ENCODE results near the gene STX11. TPM values are rescaled to one million over a fixed set of nuclear protein-coding genes. Genes with fewer than 3 reads are reported as not detected.

The STX11 gene
- polyA plus RNA-seq, 1 donor (not counting 4 experiments of a cell fraction or from before 2014, with no cell fraction given): 0.28 TPM

- H4K20me1 ChIP-seq (ENCODE audit: control insufficient read depth, extremely low read depth, insufficient read depth, low read length): no peaks in the 10 kb centered on the region
- H3K36me3 ChIP-seq (ENCODE audit: control insufficient read depth in 2 of 2, extremely low read depth in 1 of 2, insufficient read depth in 2 of 2, low read length in 2 of 2): no peaks in the 10 kb centered on the region
- H2AFZ ChIP-seq (ENCODE audit: control insufficient read depth, low read length): peak overlapping the region; percentile 100
- no peak overlapping the region for H3K4me3 ChIP-seq (ENCODE audit: control insufficient read depth in 2 of 3, extremely low read depth in 1 of 3, insufficient read depth in 2 of 3, low read depth in 1 of 3, low read length in 3 of 3)
- no peaks in the 10 kb centered on the region for H3K79me2 ChIP-seq (ENCODE audit: control insufficient read depth, insufficient read depth, low read length)
- TF ChIP-seq EZH2 (IDR thresholded peaks at IDR 0.05; ENCODE audit: low read length) (no peak), CTCF (optimal IDR thresholded peaks at IDR 0.05 in 1 of 3, IDR thresholded peaks at IDR 0.05 in 1 of 3, conservative IDR thresholded peaks at IDR 0.05 in 1 of 3; ENCODE audit: extremely low read depth in 1 of 3, insufficient read depth in 2 of 3, low read length in 3 of 3) (no peak)
- no peak for DNase-seq (ENCODE audit: low read depth, low spot score)
- H3K9ac ChIP-seq (ENCODE audit: control insufficient read depth, extremely low read depth, insufficient read depth, low read length): no peak overlapping the region
- no peaks in the 10 kb centered on the region for H3K9me3 ChIP-seq (ENCODE audit: control insufficient read depth, low read depth, low read length)
- H3K27me3 ChIP-seq (ENCODE audit: control insufficient read depth, extremely low read depth, insufficient read depth, low read length): no peaks in the 10 kb centered on the region
- dilution Hi-C loops (cut with MboI; ENCODE audit: extremely low pct_ligation_motif_present, low sequenced_read_pairs): no loop called here
- peak overlapping the region; percentile 96 for H3K4me2 ChIP-seq (ENCODE audit: control insufficient read depth, extremely low read depth, insufficient read depth, low read depth, low read length)
- no peak for FAIRE-seq
- no peak overlapping the region for H3K27ac ChIP-seq (ENCODE audit: control insufficient read depth, insufficient read depth, low read length)
- no peaks in the 10 kb centered on the region for H3K9me1 ChIP-seq (ENCODE audit: control insufficient read depth, extremely low read depth, insufficient read depth, low read length)
- peaks cover 8% of the 10 kb centered on the region for H3K4me1 ChIP-seq (ENCODE audit: control insufficient read depth, extremely low read depth, insufficient read depth, low read length)
Measured at GRCh38 chr6:144214622-144215401, 64.5 kb downstream of the STX11 start.

- dilution Hi-C loops (cut with MboI; ENCODE audit: extremely low pct_ligation_motif_present, low sequenced_read_pairs): no loop called here
- Histone ChIP-seq H3K79me2 (ENCODE audit: control insufficient read depth, insufficient read depth, low read length) (no peaks in the 10 kb centered on the region), H3K4me3 (ENCODE audit: control insufficient read depth in 2 of 3, extremely low read depth in 1 of 3, insufficient read depth in 2 of 3, low read depth in 1 of 3, low read length in 3 of 3) (peak overlapping the region; percentile 49 to 85 (median 58)), H3K4me2 (ENCODE audit: control insufficient read depth, extremely low read depth, insufficient read depth, low read depth, low read length) (peak overlapping the region; percentile 96), H3K9me1 (ENCODE audit: control insufficient read depth, extremely low read depth, insufficient read depth, low read length) (no peaks in the 10 kb centered on the region), H3K27me3 (ENCODE audit: control insufficient read depth, extremely low read depth, insufficient read depth, low read length) (no peaks in the 10 kb centered on the region), H3K9ac (ENCODE audit: control insufficient read depth, extremely low read depth, insufficient read depth, low read length) (peak overlapping the region; percentile 69), H3K9me3 (ENCODE audit: control insufficient read depth, low read depth, low read length) (no peaks in the 10 kb centered on the region), H2AFZ (ENCODE audit: control insufficient read depth, low read length) (peak overlapping the region; percentile 100), H4K20me1 (ENCODE audit: control insufficient read depth, extremely low read depth, insufficient read depth, low read length) (no peaks in the 10 kb centered on the region), H3K4me1 (ENCODE audit: control insufficient read depth, extremely low read depth, insufficient read depth, low read length) (peaks cover 8% of the 10 kb centered on the region), H3K36me3 (ENCODE audit: control insufficient read depth in 2 of 2, extremely low read depth in 1 of 2, insufficient read depth in 2 of 2, low read length in 2 of 2) (no peaks in the 10 kb centered on the region), H3K27ac (ENCODE audit: control insufficient read depth, insufficient read depth, low read length) (peak overlapping the region; percentile 45)
- DNase-seq (ENCODE audit: low read depth, low spot score) (no peak), FAIRE-seq (no peak)
- TF ChIP-seq CTCF (optimal IDR thresholded peaks at IDR 0.05 in 1 of 3, IDR thresholded peaks at IDR 0.05 in 1 of 3, conservative IDR thresholded peaks at IDR 0.05 in 1 of 3; ENCODE audit: extremely low read depth in 1 of 3, insufficient read depth in 2 of 3, low read length in 3 of 3) (no peak), EZH2 (IDR thresholded peaks at IDR 0.05; ENCODE audit: low read length) (no peak)
Measured at GRCh38 chr6:144215402-144215931, 65.2 kb downstream of the STX11 start.

Measured in keratinocyte (primary cell).